Upper lobe of right lung (tissue), 1 donor: Measurements from ENCODE around the gene DOK3. TPM values are rescaled to one million over a fixed set of nuclear protein-coding genes. Genes with fewer than 3 reads are reported as not detected.
A peak's percentile ranks its signal among the peaks of the same experiment; 100 is the strongest.
"Not testable (repeated sequence)": the region's sequence is repeated elsewhere in the genome, so short reads cannot be mapped to it uniquely, and the experiment has no call there.

Experiments
- ATAC-seq: fragments of 200-7000 bp; cut with Tn5 transposase; one replicate; pipeline ENCODE4 v1.9.1; 2020; ENCODE audit warnings: mild to moderate bottlenecking, moderate library complexity
- DNase-seq: peaks from one replicate; pipeline ENCODE4 v3.0.0-alpha.2; 2020
- H3K27ac ChIP-seq: fragments of 200-600 bp; one replicate; pipeline ENCODE4 v1.8.0; 2022
- H3K27me3 ChIP-seq: fragments of 200-600 bp; one replicate; pipeline ENCODE4 v1.8.0; 2022; ENCODE audit warnings: mild to moderate bottlenecking
- H3K36me3 ChIP-seq: fragments of 200-600 bp; one replicate; pipeline ENCODE4 v1.8.0; 2022
- H3K4me1 ChIP-seq: fragments of 200-600 bp; one replicate; pipeline ENCODE4 v1.8.0; 2022
- H3K4me3 ChIP-seq: fragments of 200-600 bp; one replicate; pipeline ENCODE4 v1.8.0; 2022; ENCODE audit warnings: mild to moderate bottlenecking
- H3K9me3 ChIP-seq: fragments of 200-600 bp; one replicate; pipeline ENCODE4 v1.8.0; 2022
- intact Hi-C: fragments of 100-400 bp; cut with DNase I; formaldehyde crosslinking; loops from one replicate; pipeline ENCODE4 v1.11.0; 2022
- total RNA-seq: library from RNA; stranded (reverse); fragmentation: NEBNext Ultra II Directional; extraction: Animal tissue kit (Norgen Biotek cat#: 25700); gene quantifications from one replicate; pipeline ENCODE4 v1.2.1, GENCODE V29; 2021
- TF ChIP-seq, protein P1 (sequence below): fragments of 200-600 bp; IDR thresholded peaks from one replicate; pipeline ENCODE4 v1.8.0; 2022; ENCODE audit warnings: antibody characterized with exemption
- donor health status: DM: no; HTN: yes; CAD: no; lungs with severe emphysema.

DOK3 gene
- total RNA-seq, 1 donor from 2014 or later = 45.6 TPM

DNA sequence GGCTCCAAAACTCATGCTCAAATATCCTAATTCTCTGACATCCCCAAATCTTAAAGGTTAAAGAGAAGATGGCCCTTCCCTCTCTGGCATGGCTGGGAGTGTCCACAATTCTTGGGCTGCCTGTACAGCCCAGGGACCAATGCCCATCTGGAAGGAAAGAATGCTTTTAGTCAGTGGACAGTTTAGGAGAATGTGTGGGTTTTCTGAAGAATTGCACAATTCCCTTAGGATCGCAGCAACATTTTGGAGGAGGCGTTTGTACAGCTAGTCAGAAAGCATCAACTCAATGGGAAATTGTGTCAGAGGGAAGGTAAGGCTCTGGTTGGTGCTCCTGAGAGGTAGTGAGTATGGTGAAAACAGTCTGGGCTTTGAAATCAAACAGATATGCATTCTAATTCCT, 29.8 kb upstream of the DOK3 start:
- Histone ChIP-seq H3K27me3 (no peaks in the 10 kb centered on the region), H3K27ac (no peak overlapping the region), H3K36me3 (peaks cover 51% of the 10 kb centered on the region), H3K4me3 (no peak overlapping the region), H3K9me3 (no peaks in the 10 kb centered on the region), H3K4me1 (peaks cover 20% of the 10 kb centered on the region)
- intact Hi-C loops = no loop called here
- no peak for DNase-seq
- TF ChIP-seq, protein P1, sequence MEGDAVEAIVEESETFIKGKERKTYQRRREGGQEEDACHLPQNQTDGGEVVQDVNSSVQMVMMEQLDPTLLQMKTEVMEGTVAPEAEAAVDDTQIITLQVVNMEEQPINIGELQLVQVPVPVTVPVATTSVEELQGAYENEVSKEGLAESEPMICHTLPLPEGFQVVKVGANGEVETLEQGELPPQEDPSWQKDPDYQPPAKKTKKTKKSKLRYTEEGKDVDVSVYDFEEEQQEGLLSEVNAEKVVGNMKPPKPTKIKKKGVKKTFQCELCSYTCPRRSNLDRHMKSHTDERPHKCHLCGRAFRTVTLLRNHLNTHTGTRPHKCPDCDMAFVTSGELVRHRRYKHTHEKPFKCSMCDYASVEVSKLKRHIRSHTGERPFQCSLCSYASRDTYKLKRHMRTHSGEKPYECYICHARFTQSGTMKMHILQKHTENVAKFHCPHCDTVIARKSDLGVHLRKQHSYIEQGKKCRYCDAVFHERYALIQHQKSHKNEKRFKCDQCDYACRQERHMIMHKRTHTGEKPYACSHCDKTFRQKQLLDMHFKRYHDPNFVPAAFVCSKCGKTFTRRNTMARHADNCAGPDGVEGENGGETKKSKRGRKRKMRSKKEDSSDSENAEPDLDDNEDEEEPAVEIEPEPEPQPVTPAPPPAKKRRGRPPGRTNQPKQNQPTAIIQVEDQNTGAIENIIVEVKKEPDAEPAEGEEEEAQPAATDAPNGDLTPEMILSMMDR = no peak
- ATAC-seq = no peak

DNA sequence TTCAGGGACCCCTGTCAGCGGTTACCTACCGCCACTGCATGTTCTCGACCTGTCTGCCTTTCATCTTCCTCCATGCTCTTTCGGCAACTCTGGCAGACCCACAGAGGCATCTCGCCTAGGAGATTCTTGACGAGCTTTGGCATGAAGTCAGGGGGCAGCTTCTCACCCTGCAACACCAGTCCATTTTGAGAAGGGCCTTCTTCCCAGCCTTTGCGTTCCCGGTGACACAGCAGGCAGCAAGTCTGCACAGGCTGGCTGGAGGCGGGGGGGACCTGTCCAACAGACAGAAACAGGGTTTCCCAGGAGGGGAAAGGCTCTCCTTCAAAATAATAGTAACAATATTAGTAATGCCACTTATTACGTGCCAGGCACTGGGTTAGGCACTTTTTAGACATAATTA, 29.2 kb upstream of the DOK3 start:
- Histone ChIP-seq H3K27ac (no peak overlapping the region), H3K36me3 (peaks cover 56% of the 10 kb centered on the region), H3K4me1 (peaks cover 20% of the 10 kb centered on the region), H3K4me3 (no peak overlapping the region), H3K9me3 (no peaks in the 10 kb centered on the region), H3K27me3 (no peaks in the 10 kb centered on the region)
- TF ChIP-seq, protein P1 = no peak
- intact Hi-C loops = no loop called here
- ATAC-seq = no peak
- no peak for DNase-seq

DNA sequence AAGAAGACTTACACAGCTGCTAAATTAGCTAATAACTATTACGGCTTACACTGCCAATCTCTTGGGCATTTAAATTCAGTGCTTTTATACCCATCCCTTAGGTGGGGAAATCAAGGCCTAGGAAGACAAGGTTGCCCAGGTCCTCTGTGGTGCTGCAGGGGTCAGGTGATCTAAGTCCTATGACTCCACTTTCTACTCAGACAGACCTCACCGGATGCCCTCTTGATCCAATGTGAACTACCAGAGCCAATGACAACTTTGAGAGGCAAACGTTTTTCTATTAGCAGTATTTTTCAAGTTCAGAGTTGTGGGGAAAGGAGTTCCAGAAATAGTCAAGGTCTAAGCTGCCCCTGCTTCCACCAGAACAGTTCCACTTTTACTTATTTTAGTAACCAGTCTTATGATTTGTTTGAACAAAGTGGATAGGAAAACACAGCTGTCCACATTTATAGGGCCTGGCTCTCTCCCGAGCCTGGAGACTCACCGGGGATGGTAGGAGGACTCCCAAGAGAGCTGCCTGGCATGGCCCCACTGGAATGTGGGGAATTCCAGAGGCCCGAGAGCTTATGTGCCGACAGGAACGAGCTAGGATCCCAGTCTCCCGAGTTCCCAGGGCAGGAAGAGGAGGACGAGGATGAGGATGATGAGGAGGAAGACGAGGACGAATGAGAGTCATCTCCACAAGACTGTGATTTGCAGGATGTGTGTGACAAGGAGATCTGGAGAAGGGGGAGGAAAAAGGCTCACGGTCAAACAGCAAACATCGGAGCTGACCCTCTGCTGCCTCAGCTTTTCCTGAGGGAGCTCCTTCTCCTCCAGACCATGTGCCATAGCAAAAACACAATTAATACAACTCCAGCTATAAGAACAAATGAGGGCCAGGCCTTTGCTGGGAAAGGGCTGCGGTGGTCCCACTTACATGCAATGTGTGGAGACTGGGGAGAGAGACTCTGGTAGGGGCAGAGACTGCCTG, 28.0 kb upstream of the DOK3 start:
- DNase-seq (no peak), ATAC-seq (peak; percentile 76)
- H3K4me3 ChIP-seq = no peak overlapping the region
- no peaks in the 10 kb centered on the region for H3K9me3 ChIP-seq
- TF ChIP-seq, protein P1 = no peak
- intact Hi-C loops = no loop called here
- H3K4me1 ChIP-seq = peaks cover 20% of the 10 kb centered on the region
- no peaks in the 10 kb centered on the region for H3K27me3 ChIP-seq
- H3K27ac ChIP-seq = no peak overlapping the region
- H3K36me3 ChIP-seq = peaks cover 60% of the 10 kb centered on the region

DNA sequence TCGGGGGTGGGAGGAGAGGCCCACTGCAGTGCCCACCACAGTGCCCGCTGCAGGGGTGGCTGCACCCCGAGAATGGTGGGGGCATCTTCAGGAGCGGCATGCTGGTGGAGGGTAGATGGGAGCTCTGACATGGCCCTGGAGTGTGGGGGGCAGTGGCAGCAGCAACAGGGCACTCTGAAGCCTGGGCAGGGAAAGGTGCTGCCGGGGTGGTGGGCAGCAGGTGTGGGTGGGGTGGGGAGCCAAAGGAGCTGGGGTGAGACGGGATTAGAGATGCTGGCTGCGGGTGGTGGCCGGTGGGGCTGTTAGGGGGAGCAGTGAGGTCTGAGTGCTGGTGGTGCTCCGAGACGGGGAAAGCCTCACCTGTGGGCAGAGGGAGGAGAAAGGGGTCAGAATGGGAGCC, 26.8 kb upstream of the DOK3 start:
- Histone ChIP-seq H3K27ac (no peak overlapping the region), H3K4me3 (no peak overlapping the region), H3K9me3 (no peaks in the 10 kb centered on the region), H3K36me3 (peaks cover 65% of the 10 kb centered on the region), H3K27me3 (no peaks in the 10 kb centered on the region), H3K4me1 (peaks cover 20% of the 10 kb centered on the region)
- TF ChIP-seq, protein P1 = no peak
- no peak for ATAC-seq
- no peak for DNase-seq
- intact Hi-C loops = no loop called here

DNA sequence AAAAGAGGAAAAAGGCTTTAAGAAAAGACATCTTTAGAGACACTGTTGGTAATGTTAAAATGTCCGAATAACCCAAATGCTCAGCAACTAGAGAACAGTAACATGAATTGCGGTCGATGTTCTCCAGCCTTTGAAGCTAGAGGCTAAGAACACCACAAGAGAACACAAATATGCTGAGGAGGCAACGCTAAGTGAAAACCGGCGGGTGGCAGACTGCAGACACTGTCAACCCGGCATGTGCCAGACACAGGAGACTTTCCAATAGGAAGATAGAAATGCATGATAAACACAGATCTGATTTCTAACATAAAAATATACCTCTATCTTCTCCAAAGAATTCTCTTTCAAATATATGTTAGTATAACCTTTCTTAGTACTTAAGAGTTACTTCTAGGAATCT, 25.5 kb upstream of the DOK3 start:
- intact Hi-C loops = no loop called here
- TF ChIP-seq, protein P1 = no peak
- Histone ChIP-seq H3K4me3 (no peak overlapping the region), H3K36me3 (peaks cover 77% of the 10 kb centered on the region), H3K27me3 (no peaks in the 10 kb centered on the region), H3K27ac (no peak overlapping the region), H3K4me1 (peaks cover 20% of the 10 kb centered on the region), H3K9me3 (no peaks in the 10 kb centered on the region)
- ATAC-seq = no peak
- DNase-seq = no peak

DNA sequence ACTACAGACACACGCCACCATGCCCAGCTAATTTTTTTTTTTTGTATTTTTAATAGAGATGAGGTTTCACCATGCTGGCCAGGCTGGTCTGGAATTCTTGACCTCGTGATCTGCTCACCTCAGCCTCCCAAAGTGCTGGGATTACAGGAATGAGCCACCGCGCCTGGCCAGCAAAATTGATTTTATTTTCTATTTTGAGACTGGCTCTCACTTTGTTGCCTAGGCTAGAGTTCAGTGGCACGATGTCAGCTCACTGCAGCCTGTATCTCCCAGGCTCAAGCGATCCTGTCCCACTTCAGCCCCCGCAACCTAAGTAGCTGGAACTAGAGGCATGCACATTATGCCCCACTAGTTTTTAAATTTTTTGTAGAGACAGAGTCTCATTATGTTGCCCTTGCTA, 24.8 kb upstream of the DOK3 start:
- H3K4me3 ChIP-seq, DNase-seq, intact Hi-C loops, H3K27ac ChIP-seq, H3K27me3 ChIP-seq, H3K9me3 ChIP-seq, ATAC-seq: not testable (repeated sequence)
- Histone ChIP-seq H3K36me3 (peaks cover 84% of the 10 kb centered on the region), H3K4me1 (peaks cover 20% of the 10 kb centered on the region)
